ENCODE measurements around the gene ECPAS.
"Not testable (repeated sequence)": the region's sequence is repeated elsewhere in the genome, so short reads cannot be mapped to it uniquely, and the experiment has no call there.

ECPAS gene

GRCh38 chr9:111348821-111349271 lies 135.3 kb downstream of the ECPAS start:
- peak; percentile 27 for DNase-seq

GRCh38 chr9:111334318-111334863 lies 149.8 kb downstream of the ECPAS start:
- DNase-seq: not testable (repeated sequence)

GRCh38 chr9:111330124-111330523 lies 154.1 kb downstream of the ECPAS start, which contains the start of gene OR2K2:
OR2K2 (minus strand) TSS chr9:111330224; CDS start chr9:111328433, 1,791 bp downstream.
- DNase-seq: no peak

GRCh38 chr9:111320631-111321030 lies 163.6 kb downstream of the ECPAS start:
- DNase-seq: no peak

GRCh38 chr9:111316796-111317195 lies 167.4 kb downstream of the ECPAS start:
- no peak for DNase-seq

All from fibroblast of skin of scalp (primary cell).